Raji (cell line): Measurements from ENCODE around the gene DHX40.

Experiments used
- POLR2A ChIP-seq: IDR thresholded peaks from 2 replicates; pipeline ENCODE4 v1.6.1; 2011; ENCODE audit warnings: low read depth, low read length, control low read depth; ENCODE audit not compliant: insufficient read depth

Gene DHX40

GRCh38 chr17:59542960-59543635, 22.3 kb upstream of the DHX40 start:
- no peak for TF ChIP-seq POLR2A

- TF ChIP-seq POLR2A: no peak
Observed at GRCh38 chr17:59545942-59546341, 19.5 kb upstream of the DHX40 start.

GRCh38 chr17:59547131-59547915, 18.1 kb upstream of the DHX40 start:
- TF ChIP-seq POLR2A: no peak

GRCh38 chr17:59550703-59551102, 14.7 kb upstream of the DHX40 start:
- no peak for TF ChIP-seq POLR2A

- TF ChIP-seq POLR2A: no peak
Observed at GRCh38 chr17:59558039-59558438, 7.4 kb upstream of the DHX40 start.

- TF ChIP-seq POLR2A: no peak
Observed at GRCh38 chr17:59558953-59559352, 6.5 kb upstream of the DHX40 start.

- no peak for TF ChIP-seq POLR2A
Observed at GRCh38 chr17:59561042-59561441, 4.4 kb upstream of the DHX40 start.

GRCh38 chr17:59565959-59566324, 532 bp downstream of the DHX40 start:
- no peak for TF ChIP-seq POLR2A

- no peak for TF ChIP-seq POLR2A
Observed at GRCh38 chr17:59572301-59572924, 7.0 kb downstream of the DHX40 start.

GRCh38 chr17:59600169-59600568, 34.8 kb downstream of the DHX40 start:
- TF ChIP-seq POLR2A: no peak

GRCh38 chr17:59601130-59601529, 35.7 kb downstream of the DHX40 start:
- TF ChIP-seq POLR2A: no peak

- no peak for TF ChIP-seq POLR2A
Observed at GRCh38 chr17:59607061-59607460, 41.7 kb downstream of the DHX40 start.

GRCh38 chr17:59607817-59608403, 42.5 kb downstream of the DHX40 start:
- no peak for TF ChIP-seq POLR2A

GRCh38 chr17:59611503-59611902, 46.1 kb downstream of the DHX40 start:
- TF ChIP-seq POLR2A: no peak

- no peak for TF ChIP-seq POLR2A
Observed at GRCh38 chr17:59616253-59616920, 51.0 kb downstream of the DHX40 start.
